Suprapubic skin (tissue), 4 donors: ENCODE results near the gene CCDC197.

Experiments used
- POLR2A ChIP-seq, 2 donors: fragments of 450-650 bp; IDR thresholded peaks; one replicate each; pipeline ENCODE4 v1.6.1; 2017; ENCODE audit warnings: antibody characterized with exemption in 2 of 2, mild to moderate bottlenecking in 2 of 2, moderate library complexity in 2 of 2
- POLR2AphosphoS5 ChIP-seq, 3 donors: sonication (generic); formaldehyde crosslinking; IDR thresholded peaks; one replicate each; pipeline ENCODE4 v1.6.1; 2017; ENCODE audit warnings: antibody characterized with exemption in 3 of 3

DNA sequence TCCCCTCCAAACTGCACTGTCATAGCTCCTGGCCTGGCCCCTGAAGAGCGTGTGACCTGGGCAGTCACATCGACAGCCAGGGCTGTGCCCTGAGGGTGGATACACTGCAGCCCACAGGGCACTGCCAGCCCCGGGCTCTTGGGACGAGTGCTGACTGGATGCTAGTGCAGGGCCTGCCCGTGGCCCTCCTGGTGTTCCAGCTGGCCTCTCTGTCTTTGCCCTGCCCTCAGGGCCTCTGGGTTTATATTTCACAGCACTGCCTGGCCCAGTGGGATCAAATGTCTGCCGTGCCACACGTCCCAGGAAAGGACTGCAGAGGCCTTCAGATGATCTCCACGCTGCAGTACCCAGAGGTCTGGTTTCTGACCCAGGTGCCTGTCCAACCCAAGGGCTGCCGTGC lies 10.1 kb upstream of the CCDC197 start:
- no peak for TF ChIP-seq POLR2A (IDR thresholded peaks at IDR 0.05)
- no peak for TF ChIP-seq POLR2AphosphoS5 (IDR thresholded peaks at IDR 0.05)
